GM23248 (cell line): Measurements from ENCODE around the gene TGM1.

ENCODE experiments used
- EZH2 ChIP-seq: fragments of 200-600 bp; sonication (generic); IDR thresholded peaks from 2 replicates; pipeline ENCODE4 v1.6.1; 2018; ENCODE audit warnings: antibody characterized with exemption, mild to moderate bottlenecking; ENCODE audit not compliant: insufficient read depth, poor library complexity, severe bottlenecking
- EZH2phosphoT487 ChIP-seq: fragments of 200-600 bp; sonication (generic); IDR thresholded peaks from 2 replicates; pipeline ENCODE4 v1.6.1; 2018; ENCODE audit warnings: antibody characterized with exemption, moderate library complexity, mild to moderate bottlenecking, low read depth; ENCODE audit not compliant: insufficient read depth

DNA sequence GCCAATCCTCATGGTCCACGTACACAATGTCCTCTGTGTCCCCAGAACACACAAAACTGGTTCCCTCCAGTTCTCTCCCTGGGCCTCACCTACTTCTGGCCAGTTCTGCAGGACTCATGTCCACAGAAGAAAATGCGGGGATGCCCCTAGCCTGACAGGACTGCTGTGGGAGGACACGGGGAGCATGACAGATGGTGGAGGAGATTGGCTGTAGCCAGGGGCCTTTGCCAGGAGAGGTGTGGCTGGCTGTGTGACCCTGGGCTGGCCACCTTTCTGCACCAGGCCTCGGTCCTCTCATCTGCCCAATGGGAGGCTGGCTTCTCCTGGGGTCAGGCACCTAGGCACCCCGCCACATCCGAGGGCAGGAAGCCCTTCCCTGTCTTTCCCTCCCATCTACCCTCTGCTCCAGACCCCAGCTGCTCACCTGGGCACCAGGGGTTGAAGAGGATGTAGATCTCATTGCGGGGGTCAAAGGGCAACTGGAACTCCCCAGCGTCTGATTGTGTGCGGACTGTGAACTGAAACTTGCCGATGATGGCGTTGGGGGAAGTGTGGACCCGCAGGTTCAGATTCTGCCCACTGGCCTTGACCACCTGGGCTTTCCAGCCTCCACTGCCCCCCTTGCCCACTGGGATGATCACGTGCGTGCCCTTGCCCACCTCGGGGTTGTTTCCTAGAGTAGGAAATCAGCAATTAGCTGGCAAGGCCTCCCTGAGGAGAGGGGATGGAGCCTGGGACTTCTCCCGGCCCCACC lies 2.8 kb downstream of the TGM1 start:
- TF ChIP-seq EZH2 (no peak), EZH2phosphoT487 (no peak)
